ENCODE measurements around the gene EPB41L4B. TPM values are rescaled to one million over a fixed set of nuclear protein-coding genes. Genes with fewer than 3 reads are reported as not detected.

The EPB41L4B gene
- total RNA-seq, 1 experiment from 2014 or later: 4.6 TPM

GRCh38 chr9:109274884-109275730 lies 45.8 kb downstream of the EPB41L4B start:
- H3K27ac Mint-ChIP-seq (ENCODE audit: unreplicated experiment): no peak overlapping the region
- intact Hi-C loops (cut with micrococcal nuclease; ENCODE audit: unreplicated experiment): no loop called here
- H3K27me3 Mint-ChIP-seq (ENCODE audit: unreplicated experiment): no peaks in the 10 kb centered on the region
- DNase-seq: no peak
- no peak overlapping the region for H3K4me3 Mint-ChIP-seq (ENCODE audit: low read depth, unreplicated experiment)
- TF ChIP-seq, protein P1, sequence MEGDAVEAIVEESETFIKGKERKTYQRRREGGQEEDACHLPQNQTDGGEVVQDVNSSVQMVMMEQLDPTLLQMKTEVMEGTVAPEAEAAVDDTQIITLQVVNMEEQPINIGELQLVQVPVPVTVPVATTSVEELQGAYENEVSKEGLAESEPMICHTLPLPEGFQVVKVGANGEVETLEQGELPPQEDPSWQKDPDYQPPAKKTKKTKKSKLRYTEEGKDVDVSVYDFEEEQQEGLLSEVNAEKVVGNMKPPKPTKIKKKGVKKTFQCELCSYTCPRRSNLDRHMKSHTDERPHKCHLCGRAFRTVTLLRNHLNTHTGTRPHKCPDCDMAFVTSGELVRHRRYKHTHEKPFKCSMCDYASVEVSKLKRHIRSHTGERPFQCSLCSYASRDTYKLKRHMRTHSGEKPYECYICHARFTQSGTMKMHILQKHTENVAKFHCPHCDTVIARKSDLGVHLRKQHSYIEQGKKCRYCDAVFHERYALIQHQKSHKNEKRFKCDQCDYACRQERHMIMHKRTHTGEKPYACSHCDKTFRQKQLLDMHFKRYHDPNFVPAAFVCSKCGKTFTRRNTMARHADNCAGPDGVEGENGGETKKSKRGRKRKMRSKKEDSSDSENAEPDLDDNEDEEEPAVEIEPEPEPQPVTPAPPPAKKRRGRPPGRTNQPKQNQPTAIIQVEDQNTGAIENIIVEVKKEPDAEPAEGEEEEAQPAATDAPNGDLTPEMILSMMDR (IDR thresholded peaks at IDR 0.05; ENCODE audit: unreplicated experiment): no peak
- CTCF ChIA-PET: interaction anchor here (0.5 kb wide), 1 partner anchor 54 kb away, joined by 6 read pairs; no protein-coding TSS in a partner anchor
- H3K9me3 Mint-ChIP-seq (ENCODE audit: low read depth, unreplicated experiment): no peaks in the 10 kb centered on the region
- no peaks in the 10 kb centered on the region for H3K4me1 Mint-ChIP-seq (ENCODE audit: low read depth, unreplicated experiment)
- no peaks in the 10 kb centered on the region for H3K36me3 Mint-ChIP-seq (ENCODE audit: insufficient read depth, unreplicated experiment)
- BruUV-seq (replicated peaks): no TSS peak

DNA sequence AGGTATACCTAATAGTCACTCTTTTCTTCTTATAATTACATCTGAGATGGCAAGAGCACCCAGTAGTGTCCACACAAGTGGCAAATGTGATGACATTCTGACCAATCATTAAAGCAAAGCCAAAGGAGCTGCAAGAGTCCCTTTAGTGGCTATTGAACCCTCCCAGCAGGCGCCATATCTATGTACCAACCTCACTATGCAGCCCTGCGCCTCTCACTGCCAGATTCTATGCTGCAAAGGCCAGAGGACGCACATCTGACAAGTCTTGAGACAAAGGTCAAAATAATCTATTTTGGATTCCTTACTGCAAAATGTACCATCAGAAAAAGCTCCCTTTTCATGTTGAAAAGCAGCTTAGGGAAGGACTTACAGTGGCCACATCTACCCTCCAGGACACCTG lies 47.0 kb downstream of the EPB41L4B start:
- no peaks in the 10 kb centered on the region for H3K36me3 Mint-ChIP-seq (ENCODE audit: insufficient read depth, unreplicated experiment)
- TF ChIP-seq, protein P1 (IDR thresholded peaks at IDR 0.05; ENCODE audit: unreplicated experiment): no peak
- no peaks in the 10 kb centered on the region for H3K9me3 Mint-ChIP-seq (ENCODE audit: low read depth, unreplicated experiment)
- CTCF ChIA-PET: no interaction called here
- no peaks in the 10 kb centered on the region for H3K4me1 Mint-ChIP-seq (ENCODE audit: low read depth, unreplicated experiment)
- H3K27me3 Mint-ChIP-seq (ENCODE audit: unreplicated experiment): no peaks in the 10 kb centered on the region
- intact Hi-C loops (cut with micrococcal nuclease; ENCODE audit: unreplicated experiment): no loop called here
- BruUV-seq (replicated peaks): no TSS peak
- DNase-seq: no peak
- no peak overlapping the region for H3K27ac Mint-ChIP-seq (ENCODE audit: unreplicated experiment)
- no peak overlapping the region for H3K4me3 Mint-ChIP-seq (ENCODE audit: low read depth, unreplicated experiment)

DNA sequence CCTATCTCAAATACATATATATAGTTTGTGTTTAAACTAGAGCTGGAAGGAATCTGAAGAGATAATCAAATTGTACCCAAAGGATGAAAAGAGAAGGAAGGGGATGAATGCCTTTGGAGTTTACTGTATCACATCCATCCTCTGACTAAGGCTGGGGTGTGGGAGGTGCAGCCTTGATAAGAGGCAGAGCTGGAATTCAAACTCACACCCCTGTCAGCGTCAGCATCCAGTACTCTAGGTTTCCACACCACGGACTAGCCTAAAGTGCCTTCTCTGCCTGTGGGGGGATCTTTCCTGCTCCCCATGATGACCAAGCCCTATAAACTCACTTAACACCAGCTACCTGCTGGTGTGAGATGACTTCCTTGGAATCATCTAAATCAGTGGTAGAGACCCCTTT lies 48.1 kb downstream of the EPB41L4B start:
- no peaks in the 10 kb centered on the region for H3K36me3 Mint-ChIP-seq (ENCODE audit: insufficient read depth, unreplicated experiment)
- CTCF ChIA-PET: no interaction called here

DNA sequence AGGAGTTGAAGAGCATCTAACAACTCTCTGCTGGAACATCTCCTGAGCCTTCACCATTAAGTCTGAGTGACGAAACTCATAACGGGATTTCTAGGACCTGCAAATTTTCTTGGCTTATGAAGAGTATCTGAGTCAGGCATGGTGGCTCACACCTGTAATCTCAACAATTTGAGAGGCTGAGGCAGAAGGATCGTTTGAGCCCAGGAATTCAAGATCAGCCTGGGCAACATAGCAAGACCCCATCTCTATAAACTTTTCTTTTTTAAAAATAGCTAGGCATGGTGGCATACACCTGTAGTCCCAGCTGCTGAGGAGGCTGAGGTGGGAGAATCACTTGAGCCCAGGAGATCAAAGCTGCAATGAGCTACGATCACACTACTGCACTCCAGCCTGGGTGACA lies 48.8 kb downstream of the EPB41L4B start:
- H3K27ac Mint-ChIP-seq (ENCODE audit: unreplicated experiment): no peak overlapping the region
- intact Hi-C loops (cut with micrococcal nuclease; ENCODE audit: unreplicated experiment): no loop called here
- H3K36me3 Mint-ChIP-seq (ENCODE audit: insufficient read depth, unreplicated experiment): no peaks in the 10 kb centered on the region

More for the DNA sequence above, 48.1 kb downstream of the EPB41L4B start:
- no TSS peak for BruUV-seq (replicated peaks)
- Mint-ChIP-seq H3K4me3 (ENCODE audit: low read depth, unreplicated experiment) (no peak overlapping the region), H3K9me3 (ENCODE audit: low read depth, unreplicated experiment) (no peaks in the 10 kb centered on the region), H3K27ac (ENCODE audit: unreplicated experiment) (no peak overlapping the region), H3K4me1 (ENCODE audit: low read depth, unreplicated experiment) (no peaks in the 10 kb centered on the region), H3K27me3 (ENCODE audit: unreplicated experiment) (no peaks in the 10 kb centered on the region)
- no peak for DNase-seq
- intact Hi-C loops (cut with micrococcal nuclease; ENCODE audit: unreplicated experiment): no loop called here
- TF ChIP-seq, protein P1 (IDR thresholded peaks at IDR 0.05; ENCODE audit: unreplicated experiment): no peak

More for the DNA sequence above, 48.8 kb downstream of the EPB41L4B start:
- no TSS peak for BruUV-seq (replicated peaks)
- DNase-seq: no peak
- TF ChIP-seq, protein P1 (IDR thresholded peaks at IDR 0.05; ENCODE audit: unreplicated experiment): no peak
- Mint-ChIP-seq H3K4me1 (ENCODE audit: low read depth, unreplicated experiment) (no peaks in the 10 kb centered on the region), H3K4me3 (ENCODE audit: low read depth, unreplicated experiment) (no peak overlapping the region), H3K27me3 (ENCODE audit: unreplicated experiment) (no peaks in the 10 kb centered on the region), H3K9me3 (ENCODE audit: low read depth, unreplicated experiment) (no peaks in the 10 kb centered on the region)
- CTCF ChIA-PET: no interaction called here
